Large intestine (tissue), 3 donors: Measurements from ENCODE around the gene NRXN2. TPM values are rescaled to one million over a fixed set of nuclear protein-coding genes. Genes with fewer than 3 reads are reported as not detected.

Source experiments
- DNase-seq, 2 donors: peaks; one replicate each; pipeline versions ENCODE4 v3.0.0 to v3.0.0-alpha.2; 2013
- H3K27ac ChIP-seq: one replicate; pipeline ENCODE4 v1.5.1; 2013; ENCODE audit warnings: low read length
- H3K27me3 ChIP-seq: 2 replicates; pipeline ENCODE4 v1.6.1; 2013; ENCODE audit warnings: low read length; ENCODE audit not compliant: control insufficient read depth, insufficient read depth
- H3K36me3 ChIP-seq: 2 replicates; pipeline ENCODE4 v1.6.1; 2013; ENCODE audit warnings: low read length; ENCODE audit not compliant: control insufficient read depth, insufficient read depth
- H3K4me1 ChIP-seq: one replicate; pipeline ENCODE4 v1.6.1; 2013; ENCODE audit warnings: low read length; ENCODE audit not compliant: control insufficient read depth, insufficient read depth
- H3K4me3 ChIP-seq: one replicate; pipeline ENCODE4 v1.5.1; 2013; ENCODE audit warnings: low read length
- H3K9me3 ChIP-seq: one replicate; pipeline ENCODE4 v1.6.1; 2013; ENCODE audit warnings: mild to moderate bottlenecking, low read depth, low read length, moderate library complexity; ENCODE audit not compliant: control insufficient read depth
- WGBS: methylation state at CpG from one replicate; pipeline ENCODE4 v1.1.5; 2013; ENCODE audit warnings: low lambda C conversion rate; ENCODE audit not compliant: insufficient coverage; 5-methylcytosine and 5-hydroxymethylcytosine counted together
- polyA plus RNA-seq: library from polyadenylated mRNA; unstranded; fragments of 120-200 nt; gene quantifications from one replicate; pipeline ENCODE4 v1.2.1, GENCODE V29; 2013

The NRXN2 gene
- polyA plus RNA-seq, 1 donor: 13.8 TPM

DNA sequence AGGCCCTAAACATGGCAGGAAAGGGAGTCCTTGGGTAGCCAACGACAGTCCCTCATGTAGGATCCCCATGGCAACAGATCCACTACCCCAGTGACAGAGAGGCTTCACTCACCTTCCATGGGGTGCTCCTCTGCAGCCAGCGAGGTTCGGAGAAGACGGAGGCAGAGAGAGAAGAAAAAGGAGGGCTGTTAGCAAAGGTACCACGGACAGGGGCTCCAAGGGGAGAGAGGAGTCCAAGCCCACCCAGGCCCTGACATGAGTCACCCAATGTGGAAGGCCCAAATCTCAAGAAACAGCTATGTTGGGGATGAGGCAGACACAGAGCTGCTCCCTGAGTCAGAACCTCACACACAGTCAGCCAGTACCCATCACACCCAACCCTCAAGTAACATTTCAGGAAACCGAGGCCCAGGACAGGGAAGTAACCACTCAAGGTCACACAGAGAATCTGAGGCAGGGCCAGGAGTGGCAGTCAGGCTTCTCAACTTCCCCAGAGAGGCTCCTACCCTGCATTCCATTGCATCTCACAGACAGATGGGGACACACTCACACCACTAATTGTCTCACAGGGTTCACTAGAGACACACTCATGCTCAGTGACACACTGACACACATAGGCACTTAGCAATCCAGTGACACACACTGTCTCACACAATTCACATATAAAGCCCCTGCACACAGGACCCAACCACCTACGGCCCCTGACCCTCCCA, 25.2 kb downstream of the NRXN2 start:
- no peak overlapping the region for H3K27ac ChIP-seq
- H3K9me3 ChIP-seq: no peaks in the 10 kb centered on the region
- no peaks in the 10 kb centered on the region for H3K36me3 ChIP-seq
- H3K4me1 ChIP-seq: no peaks in the 10 kb centered on the region
- no peak for DNase-seq
- H3K4me3 ChIP-seq: no peak overlapping the region
- WGBS: no CpG with 5 or more reads among the region's 7 CpGs
- peaks cover 51% of the 10 kb centered on the region for H3K27me3 ChIP-seq

DNA sequence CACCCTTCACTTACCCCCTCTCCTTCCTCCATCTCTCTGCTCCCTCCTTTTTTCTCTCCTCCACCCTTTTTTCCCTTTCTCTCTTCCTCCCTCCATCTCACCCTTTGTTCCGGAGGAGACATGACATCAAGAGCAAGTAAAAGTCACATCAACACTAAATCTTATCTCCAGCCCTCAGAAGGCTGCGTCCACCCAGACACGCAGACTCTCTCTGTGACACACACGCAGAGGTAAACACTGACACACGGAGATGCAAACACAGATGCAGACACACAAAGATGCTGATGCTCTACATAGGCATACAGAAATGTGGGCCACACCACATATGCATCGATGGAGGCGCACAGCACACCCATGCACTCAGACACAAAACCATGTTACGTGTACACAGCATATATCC, 27.0 kb downstream of the NRXN2 start:
- Histone ChIP-seq H3K4me3 (no peak overlapping the region), H3K27ac (no peak overlapping the region), H3K36me3 (no peaks in the 10 kb centered on the region), H3K27me3 (peaks cover 67% of the 10 kb centered on the region), H3K9me3 (no peaks in the 10 kb centered on the region), H3K4me1 (no peaks in the 10 kb centered on the region)
- DNase-seq: no peak
- no CpG with 5 or more reads among the region's 8 CpGs for WGBS

DNA sequence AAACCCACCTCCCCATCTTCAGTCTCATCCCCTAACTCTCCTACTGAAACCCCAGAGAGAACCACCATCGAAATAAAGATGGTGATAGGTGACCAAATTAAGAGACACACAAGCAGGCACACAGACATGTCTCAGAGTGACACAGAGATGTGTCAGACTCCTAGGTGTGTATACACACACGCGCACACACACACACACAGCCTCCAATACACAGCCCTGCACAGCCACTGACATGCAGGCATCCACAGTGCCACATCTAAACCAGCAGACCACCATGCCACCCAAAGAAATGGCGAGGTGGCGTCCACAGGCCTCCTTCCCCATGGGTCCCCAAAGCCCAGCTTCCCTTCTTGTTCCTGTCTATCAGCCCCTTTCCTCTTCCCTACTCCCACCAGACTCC, 27.4 kb downstream of the NRXN2 start:
- no peak overlapping the region for H3K27ac ChIP-seq
- DNase-seq: no peak

DNA sequence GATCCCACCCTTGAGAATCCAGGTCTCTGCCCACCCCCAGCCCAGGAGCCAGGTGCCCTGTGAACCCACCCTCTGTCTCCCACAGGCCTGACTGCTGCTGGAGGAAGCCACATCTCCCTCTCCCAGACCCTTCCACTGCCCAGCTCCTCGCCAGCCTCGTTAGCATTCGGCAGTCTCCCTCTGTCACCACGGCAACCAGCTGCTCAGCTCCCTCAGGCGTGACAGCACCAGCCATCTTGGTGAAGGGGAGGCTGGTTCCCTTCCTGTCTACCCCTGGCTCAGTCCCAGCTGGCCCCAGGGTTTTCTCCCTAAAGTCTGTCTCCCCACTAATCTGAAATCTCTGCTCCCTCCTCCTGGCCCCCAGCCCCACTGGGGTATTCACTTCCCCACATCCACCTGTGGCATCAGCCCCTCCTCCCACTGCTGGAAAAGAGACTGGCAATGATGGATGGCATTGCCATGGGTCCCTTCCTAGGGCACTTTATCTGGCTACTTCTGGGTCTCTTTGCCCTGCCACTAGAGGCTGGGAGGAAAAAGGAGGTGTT, 28.1 kb downstream of the NRXN2 start:
- WGBS: no CpG with 5 or more reads among the region's 5 CpGs
- Histone ChIP-seq H3K27ac (no peak overlapping the region), H3K36me3 (no peaks in the 10 kb centered on the region), H3K4me1 (no peaks in the 10 kb centered on the region), H3K4me3 (no peak overlapping the region), H3K27me3 (peaks cover 74% of the 10 kb centered on the region), H3K9me3 (no peaks in the 10 kb centered on the region)
- DNase-seq: no peak

More for the DNA sequence above, 27.4 kb downstream of the NRXN2 start:
- WGBS: no CpG with 5 or more reads among the region's 5 CpGs
- Histone ChIP-seq H3K4me3 (no peak overlapping the region), H3K4me1 (no peaks in the 10 kb centered on the region), H3K27me3 (peaks cover 67% of the 10 kb centered on the region), H3K36me3 (no peaks in the 10 kb centered on the region), H3K9me3 (no peaks in the 10 kb centered on the region)

DNA sequence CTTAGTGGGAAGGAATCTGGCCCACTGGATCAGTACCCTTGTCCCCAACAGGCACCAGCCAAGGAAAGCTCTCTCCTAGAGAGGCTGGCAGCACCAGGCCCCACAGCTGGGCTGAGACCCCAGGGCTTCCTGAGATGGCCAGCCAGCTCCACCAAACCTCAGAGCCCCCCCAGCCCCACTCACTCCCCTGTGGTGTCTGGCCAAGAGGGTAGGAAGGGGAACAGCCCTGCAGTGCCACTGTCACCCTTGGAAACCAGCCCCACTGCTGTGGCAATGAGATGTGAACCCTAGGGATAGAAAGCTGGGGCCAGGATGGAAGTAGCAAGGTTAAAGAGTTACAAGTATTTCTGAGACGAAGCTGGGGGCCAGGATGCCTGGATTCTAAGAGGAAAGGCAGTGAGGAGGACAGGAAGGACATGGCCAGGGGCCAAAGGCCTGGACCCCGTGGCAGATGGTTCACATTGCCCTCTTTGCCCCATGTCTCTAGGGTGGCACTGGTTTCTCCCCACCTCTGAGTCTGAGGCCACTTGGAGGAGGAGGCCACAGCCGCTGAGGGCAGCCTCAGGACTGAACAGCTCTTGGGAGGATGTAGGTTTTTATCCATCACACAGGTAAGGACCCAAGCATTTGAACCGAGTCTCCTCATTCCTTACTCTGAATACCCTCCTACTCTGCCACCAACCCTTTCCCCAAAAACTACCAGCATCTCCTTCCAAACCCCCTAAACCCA, 28.8 kb downstream of the NRXN2 start:
- Histone ChIP-seq H3K4me3 (no peak overlapping the region), H3K36me3 (no peaks in the 10 kb centered on the region), H3K27me3 (peaks cover 75% of the 10 kb centered on the region), H3K9me3 (no peaks in the 10 kb centered on the region), H3K4me1 (no peaks in the 10 kb centered on the region), H3K27ac (no peak overlapping the region)
- DNase-seq: no peak
- 100% methylated on average over 1 of the region's 4 CpGs for WGBS

DNA sequence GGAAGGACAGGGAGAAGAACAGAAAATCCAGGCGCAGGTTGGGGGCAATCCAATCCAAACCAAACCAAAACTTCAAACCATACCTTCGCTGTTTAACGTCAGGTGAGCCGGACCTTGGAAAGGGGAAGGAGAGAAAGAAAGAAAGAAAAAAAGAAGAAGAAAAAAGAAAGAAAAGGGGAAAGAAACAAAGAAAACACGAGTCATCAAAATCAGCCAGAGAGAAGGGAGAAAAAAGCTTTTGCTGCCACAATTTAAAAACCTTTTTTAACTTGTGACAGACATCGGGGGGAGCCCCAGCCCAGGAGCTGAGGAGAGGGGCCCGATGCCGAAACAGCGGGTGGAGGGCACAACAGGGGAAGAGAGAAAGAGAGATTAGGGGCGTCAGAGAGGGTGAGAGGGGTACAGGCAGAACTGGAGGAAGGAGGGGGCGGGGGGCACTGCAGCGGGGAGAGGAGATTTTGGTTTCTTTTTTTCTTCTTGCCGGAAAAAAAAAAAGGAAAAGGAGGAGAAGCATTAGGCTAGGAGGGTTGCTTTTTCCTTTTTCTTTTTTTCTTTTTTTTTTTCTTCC, 30.1 kb downstream of the NRXN2 start:
- no peaks in the 10 kb centered on the region for H3K36me3 ChIP-seq
- 38% methylated on average over 4 of the region's 13 CpGs for WGBS

DNA sequence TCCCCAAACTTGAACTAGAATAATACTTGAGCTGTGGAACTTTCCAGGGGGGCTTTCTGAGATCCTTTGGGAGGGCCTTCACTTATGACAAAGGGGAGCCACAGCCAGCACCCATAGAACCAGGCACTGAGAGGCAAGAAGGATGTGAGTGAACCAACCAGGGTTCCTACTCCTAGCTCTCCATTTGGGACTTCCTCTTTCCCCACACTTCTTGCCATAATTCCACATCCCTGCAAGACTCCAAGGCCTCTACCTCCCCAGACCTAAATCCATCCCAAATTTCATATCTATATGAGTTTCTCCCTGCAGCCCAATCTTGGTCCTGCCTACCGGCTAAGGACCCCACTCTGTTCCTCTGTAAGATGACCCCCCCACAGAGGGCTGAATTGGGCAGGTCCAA, 31.5 kb downstream of the NRXN2 start:
- peaks cover 66% of the 10 kb centered on the region for H3K27me3 ChIP-seq
- no CpG with 5 or more reads among the region's 1 CpG for WGBS

More for the DNA sequence above, 30.1 kb downstream of the NRXN2 start:
- Histone ChIP-seq H3K27me3 (peaks cover 69% of the 10 kb centered on the region), H3K4me1 (no peaks in the 10 kb centered on the region), H3K27ac (no peak overlapping the region), H3K9me3 (no peaks in the 10 kb centered on the region), H3K4me3 (no peak overlapping the region)
- no peak for DNase-seq

DNA sequence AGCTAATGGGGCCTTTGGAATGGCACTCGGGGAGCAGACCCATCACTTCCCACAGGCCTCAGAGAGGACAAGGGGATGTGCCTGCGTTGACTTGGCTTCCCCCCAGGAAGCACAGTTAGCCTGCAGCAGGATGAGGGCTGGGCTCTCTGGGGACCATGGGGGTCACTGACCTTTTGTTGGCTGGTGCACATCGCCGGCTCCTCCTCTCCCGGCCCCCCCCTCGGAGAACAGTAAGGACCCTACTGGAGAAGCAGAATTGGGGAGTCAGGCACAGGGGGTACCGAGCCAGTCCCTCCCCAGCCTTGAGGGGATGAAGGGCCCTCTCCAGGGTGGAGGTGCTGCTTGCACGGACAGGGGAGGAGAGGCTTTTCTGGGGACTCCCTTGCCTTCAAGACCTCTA, 32.8 kb downstream of the NRXN2 start:
- no peaks in the 10 kb centered on the region for H3K36me3 ChIP-seq
- H3K27ac ChIP-seq: no peak overlapping the region
- peaks cover 54% of the 10 kb centered on the region for H3K27me3 ChIP-seq
- H3K4me3 ChIP-seq: no peak overlapping the region
- no peak for DNase-seq
- H3K4me1 ChIP-seq: no peaks in the 10 kb centered on the region
- H3K9me3 ChIP-seq: no peaks in the 10 kb centered on the region
- WGBS: no CpG with 5 or more reads among the region's 8 CpGs

More for the DNA sequence above, 31.5 kb downstream of the NRXN2 start:
- no peaks in the 10 kb centered on the region for H3K9me3 ChIP-seq
- H3K36me3 ChIP-seq: no peaks in the 10 kb centered on the region
- no peak overlapping the region for H3K4me3 ChIP-seq
- no peak overlapping the region for H3K27ac ChIP-seq
- no peaks in the 10 kb centered on the region for H3K4me1 ChIP-seq
- no peak for DNase-seq

DNA sequence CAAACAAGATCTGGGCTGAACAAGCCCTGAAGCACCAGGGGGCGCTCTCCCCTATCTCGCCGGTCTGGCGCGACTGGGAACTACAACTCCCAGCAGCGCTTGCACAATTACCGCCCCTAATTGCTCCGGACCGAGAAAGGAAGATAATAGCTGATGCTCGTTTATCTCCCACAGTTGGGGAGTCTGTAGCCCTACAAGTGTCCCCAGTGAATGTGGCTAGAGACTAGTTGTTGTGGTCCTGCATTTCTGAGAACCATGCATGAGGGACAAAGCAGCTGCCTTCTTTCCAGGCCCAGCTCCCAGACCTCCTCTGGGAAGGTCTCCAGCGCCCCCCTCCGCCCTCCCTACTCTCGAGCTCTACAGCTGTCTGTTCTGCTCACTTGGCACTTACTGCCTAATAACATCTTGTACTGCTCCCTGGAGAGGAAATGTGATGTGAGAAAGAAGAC, 34.4 kb downstream of the NRXN2 start:
- Histone ChIP-seq H3K36me3 (no peaks in the 10 kb centered on the region), H3K27me3 (peaks cover 41% of the 10 kb centered on the region), H3K4me1 (no peaks in the 10 kb centered on the region), H3K4me3 (peak overlapping the region; percentile 29), H3K27ac (no peak overlapping the region), H3K9me3 (no peaks in the 10 kb centered on the region)
- WGBS: no CpG with 5 or more reads among the region's 13 CpGs
- peak; percentile 81 to 82 for DNase-seq
